NCI-H187 treated with DMSO at 0.1 percent for 48 hours (cell line): ENCODE data around the gene ERGIC3.

Source experiments
- DNase-seq: peaks from one replicate; lab custom pipeline; 2025; lab: John Stamatoyannopoulos, UW

ERGIC3 gene

DNA sequence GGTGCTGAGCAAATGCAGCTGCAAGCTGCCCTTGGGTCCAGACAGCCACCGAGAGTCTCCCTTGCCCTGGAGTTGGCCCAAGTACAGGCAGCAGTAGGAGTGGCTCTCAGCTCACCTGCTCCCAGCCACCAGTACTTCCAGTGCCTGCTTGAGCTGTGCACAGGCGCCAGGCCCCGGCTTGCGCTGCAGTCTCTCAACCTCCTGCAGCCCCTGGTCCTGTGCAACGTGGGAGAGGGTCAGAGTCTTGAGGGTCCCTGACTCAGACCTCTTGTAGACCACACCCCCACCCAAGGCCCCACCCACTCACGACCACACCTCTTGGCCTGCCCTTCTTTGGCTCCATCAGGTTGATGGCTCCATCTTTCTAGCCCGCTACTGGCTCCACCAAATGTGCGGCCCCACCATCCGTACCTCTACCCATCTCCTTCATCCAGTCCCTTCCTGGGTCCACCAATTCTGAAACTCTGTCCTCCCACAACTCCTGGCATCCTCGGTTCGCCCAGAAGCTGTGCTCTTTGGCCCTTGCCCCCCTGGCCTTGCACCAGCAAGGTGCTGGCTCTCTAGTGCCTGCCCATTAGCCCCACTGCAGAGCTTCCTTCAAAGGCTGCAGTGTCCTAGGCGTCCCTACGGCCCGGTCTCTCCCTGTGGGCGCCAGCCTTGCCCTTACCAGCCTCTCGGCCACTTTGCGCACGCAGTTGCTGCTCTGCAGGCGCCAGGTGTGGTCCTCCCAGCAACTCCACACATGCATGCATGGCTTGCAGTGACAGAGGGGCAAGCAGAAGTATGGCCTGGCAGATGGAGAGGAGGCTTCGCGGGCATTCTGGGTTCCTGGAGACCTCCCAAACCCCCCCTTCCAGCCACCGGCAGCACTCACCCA, 57.3 kb downstream of the ERGIC3 start:
- no peak for DNase-seq

- no peak for DNase-seq
Observed at GRCh38 chr20:35599776-35600120, 57.9 kb downstream of the ERGIC3 start.

DNA sequence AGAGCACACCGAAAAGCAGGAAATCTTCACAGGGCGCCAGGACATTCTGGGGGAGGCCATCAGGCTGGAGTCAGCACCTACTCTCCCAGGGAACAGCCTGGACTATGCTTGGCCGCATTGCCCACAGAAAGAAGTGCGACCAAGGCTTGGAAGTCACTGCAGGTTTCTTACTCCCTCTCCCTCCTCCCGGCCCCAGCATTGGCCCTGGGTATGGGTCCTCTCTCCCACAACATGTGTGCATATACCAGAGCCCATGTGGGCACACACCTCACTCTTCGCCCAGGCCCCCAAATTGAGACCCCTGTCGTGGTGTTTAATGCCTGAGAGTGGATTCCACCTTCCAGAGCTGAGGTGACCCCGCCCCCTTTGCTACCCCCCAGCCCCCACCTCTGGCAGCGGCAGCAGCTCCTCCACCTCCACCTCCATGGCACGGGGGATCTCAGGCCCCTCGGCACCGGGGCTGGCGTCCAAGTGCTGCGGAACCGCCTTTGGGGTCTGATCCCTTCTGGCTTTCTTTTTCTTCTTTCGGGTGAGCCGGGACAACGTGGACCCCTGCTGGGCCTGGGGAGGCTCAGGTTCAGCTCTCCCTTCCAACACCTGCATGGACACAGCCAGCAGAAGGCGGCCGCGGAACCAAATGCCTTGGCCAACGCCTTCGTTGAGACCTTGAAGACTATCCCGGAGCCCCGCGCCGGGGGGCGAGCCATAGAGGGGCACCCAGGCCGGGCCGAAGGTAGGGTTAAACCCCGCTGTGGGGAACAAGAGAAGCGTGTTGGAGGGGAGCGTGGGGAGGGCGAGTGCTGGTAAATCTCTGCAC, 58.5 kb downstream of the ERGIC3 start:
- no peak for DNase-seq

DNA sequence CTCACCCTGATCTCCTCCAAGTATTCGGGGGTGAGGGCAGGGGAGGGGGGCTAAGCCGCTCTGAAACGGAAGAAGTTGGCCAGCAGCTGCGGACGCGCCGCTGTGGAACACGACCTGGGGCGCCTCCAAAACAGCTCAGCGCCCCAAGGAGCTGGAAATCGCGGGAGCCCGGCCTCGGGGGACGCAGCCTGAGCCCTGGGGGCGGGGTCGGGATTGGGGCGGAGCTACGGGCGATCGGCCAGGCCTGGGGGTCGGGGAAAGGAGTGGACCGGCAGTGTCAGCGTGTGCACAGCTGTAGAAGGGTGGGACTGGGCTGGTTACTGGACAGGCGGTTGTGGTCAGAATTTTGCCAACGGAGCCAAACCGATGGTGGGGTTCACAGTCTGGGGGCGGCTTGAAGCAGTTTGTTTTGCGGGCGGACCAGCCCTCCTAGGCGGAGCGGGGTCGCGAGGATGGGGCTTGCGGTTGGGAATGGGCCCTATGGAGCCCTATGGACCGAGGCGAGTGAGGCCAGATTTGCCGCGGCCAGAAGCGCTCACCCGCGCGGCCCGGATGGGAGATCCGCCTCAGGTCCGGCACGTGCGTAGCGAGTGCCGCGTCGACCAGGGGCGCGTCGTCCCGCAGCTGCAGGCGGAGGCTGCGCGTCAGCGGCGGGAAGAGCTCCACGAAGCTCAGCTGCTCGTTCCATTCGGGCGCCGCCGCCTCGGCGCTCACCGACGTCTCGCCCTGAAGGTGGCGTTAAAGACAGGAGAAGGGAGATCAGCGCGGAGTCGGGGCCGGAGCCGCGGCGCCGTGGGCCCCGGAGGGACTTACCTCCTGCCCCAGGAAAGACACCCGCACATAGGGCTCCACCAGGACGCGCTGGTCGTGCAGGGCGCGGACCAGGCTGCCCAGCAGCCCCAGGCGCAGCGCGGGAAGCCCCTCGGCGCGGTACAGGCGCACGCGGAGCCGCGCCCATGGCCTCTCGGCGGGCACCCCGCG, 59.4 kb downstream of the ERGIC3 start:
- no peak for DNase-seq

DNA sequence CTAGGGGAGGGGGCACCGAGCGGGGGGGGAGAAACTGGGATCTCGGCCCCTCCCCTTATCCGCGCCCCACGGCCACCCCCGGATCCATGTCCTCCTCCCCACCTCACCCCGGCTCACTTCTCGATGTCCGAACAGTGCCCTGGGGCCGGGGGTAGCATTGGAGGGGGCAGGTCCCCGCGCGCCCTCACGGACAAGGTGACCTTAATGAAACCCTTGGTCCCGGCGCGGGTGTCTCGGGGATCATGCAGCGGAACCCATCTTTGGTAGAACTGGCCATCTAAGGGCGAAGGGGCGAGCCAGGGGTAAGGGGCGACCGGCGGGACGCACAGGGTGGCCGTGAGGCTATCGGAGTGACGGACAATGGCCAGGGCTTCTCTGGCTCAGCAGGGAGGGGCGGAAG, 60.1 kb downstream of the ERGIC3 start:
- no peak for DNase-seq

GRCh38 chr20:35602851-35603495, 61.1 kb downstream of the ERGIC3 start:
- no peak for DNase-seq

DNA sequence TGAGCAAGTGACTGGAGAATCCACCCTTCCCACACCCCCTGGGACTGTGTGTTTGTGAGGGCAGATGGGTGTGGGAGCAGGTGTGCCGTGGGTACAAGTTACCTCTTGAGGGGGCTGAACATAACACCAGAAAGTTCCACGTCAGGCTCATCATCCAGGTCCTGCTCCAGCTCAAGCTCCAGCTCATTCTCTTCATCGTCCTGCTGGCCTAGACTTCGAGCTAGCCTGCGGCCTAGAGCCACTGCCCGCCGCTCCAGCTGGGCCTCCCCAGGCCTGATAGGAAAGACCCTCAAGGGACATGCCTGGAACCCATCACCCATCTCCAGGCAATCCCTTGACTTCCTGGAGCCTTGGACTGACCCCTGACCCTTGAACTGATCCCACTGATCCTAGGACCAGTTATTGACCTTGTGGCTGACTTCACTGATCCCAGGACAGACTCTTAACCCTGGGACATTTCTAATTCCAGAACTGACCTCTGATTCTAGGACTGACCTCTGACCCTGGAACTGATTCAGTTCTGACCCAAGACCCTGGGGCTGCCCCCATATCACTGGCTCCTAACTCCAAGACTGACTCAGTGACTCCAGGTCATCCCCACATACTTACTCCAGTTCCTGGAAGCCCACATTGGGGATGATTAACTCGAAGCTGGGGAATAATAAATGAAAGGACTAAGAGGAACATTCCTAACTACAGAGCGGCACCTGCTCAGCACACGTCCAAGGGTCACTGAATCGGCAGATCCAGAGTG, 62.0 kb downstream of the ERGIC3 start:
- no peak for DNase-seq

GRCh38 chr20:35604449-35604747, 62.5 kb downstream of the ERGIC3 start:
- no peak for DNase-seq

DNA sequence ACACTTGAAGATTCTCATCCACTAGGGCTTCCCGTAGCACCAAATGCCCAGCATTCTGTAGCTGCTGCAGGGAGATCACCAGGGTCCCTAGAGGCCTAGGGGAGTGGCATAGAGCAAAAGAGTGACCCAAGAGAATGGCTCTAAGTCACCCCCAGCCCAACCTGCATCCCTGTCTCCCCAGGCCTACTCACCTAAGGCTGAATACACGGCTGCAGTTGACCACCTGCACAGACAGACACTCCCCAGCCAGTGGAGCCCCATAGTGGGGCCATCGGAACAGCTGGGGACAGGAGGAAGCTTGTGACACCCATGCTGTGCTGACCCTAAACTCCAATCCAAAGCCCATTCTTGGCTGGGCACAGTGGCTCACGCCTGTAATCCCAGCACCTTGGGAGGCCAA, 64.2 kb downstream of the ERGIC3 start:
- no peak for DNase-seq
